ENCODE measurements around the gene NPDC1.

NPDC1 gene

DNA sequence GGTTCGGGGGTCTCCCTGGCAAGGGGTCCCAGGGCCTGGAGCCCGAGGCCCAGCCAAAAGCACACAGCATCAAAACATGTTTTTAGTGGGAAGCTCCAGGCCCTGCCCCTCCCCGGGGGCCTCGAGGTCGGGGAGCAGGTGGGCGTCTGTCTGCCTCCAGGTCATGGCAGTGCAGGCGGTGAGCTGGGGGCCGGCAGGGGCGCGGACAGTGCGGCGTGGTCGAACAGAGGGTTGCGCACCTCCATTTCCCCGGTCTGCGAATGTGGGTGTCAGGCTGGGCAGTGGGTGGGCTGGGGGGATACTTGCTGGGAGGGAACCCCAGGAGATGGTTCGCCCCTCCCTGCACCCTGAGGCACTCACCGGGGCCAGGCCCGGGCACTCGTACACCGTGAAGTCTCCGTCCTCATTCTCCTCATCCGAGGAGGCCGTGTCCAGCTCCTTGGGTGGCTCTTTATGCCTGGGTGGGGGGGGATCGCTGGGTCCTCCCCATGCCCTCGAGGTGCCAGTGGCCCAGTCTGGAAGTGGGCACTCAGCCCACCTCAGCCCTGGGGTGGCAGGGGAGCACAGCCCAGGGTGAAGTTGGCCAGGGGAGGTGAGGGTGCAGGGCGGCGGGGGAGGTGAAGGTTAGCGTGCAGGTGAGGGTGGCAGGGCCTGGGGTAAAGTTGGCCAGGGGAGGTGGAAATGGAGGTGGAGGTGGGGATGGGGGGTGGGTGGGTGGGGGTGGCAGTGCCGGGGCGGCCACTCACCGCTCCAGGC, 6.2 kb downstream of the NPDC1 start:
- no peak overlapping the region for H3K27ac ChIP-seq (ENCODE audit: poor library complexity, severe bottlenecking)
- peaks cover 9% of the 10 kb centered on the region for H3K36me3 ChIP-seq (ENCODE audit: low read depth)
- TF ChIP-seq, protein P1, sequence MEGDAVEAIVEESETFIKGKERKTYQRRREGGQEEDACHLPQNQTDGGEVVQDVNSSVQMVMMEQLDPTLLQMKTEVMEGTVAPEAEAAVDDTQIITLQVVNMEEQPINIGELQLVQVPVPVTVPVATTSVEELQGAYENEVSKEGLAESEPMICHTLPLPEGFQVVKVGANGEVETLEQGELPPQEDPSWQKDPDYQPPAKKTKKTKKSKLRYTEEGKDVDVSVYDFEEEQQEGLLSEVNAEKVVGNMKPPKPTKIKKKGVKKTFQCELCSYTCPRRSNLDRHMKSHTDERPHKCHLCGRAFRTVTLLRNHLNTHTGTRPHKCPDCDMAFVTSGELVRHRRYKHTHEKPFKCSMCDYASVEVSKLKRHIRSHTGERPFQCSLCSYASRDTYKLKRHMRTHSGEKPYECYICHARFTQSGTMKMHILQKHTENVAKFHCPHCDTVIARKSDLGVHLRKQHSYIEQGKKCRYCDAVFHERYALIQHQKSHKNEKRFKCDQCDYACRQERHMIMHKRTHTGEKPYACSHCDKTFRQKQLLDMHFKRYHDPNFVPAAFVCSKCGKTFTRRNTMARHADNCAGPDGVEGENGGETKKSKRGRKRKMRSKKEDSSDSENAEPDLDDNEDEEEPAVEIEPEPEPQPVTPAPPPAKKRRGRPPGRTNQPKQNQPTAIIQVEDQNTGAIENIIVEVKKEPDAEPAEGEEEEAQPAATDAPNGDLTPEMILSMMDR (IDR thresholded peaks at IDR 0.05; ENCODE audit: poor library complexity, severe bottlenecking), result no peak
- DNase-seq (ENCODE audit: low spot score) (no peak), ATAC-seq (ENCODE audit: low read depth) (no peak)
- no peaks in the 10 kb centered on the region for H3K27me3 ChIP-seq (ENCODE audit: insufficient read depth, poor library complexity, severe bottlenecking)
- H3K9me3 ChIP-seq (ENCODE audit: severe bottlenecking), result no peaks in the 10 kb centered on the region
- H3K4me3 ChIP-seq (ENCODE audit: severe bottlenecking), result no peak overlapping the region
- H3K4me1 ChIP-seq (ENCODE audit: insufficient read depth, poor library complexity, severe bottlenecking), result peaks cover under 1% of the 10 kb centered on the region

- Histone ChIP-seq H3K9me3 (ENCODE audit: severe bottlenecking) (no peaks in the 10 kb centered on the region), H3K4me3 (ENCODE audit: severe bottlenecking) (no peak overlapping the region), H3K27me3 (ENCODE audit: insufficient read depth, poor library complexity, severe bottlenecking) (no peaks in the 10 kb centered on the region), H3K4me1 (ENCODE audit: insufficient read depth, poor library complexity, severe bottlenecking) (peaks cover 4% of the 10 kb centered on the region), H3K36me3 (ENCODE audit: low read depth) (peaks cover 9% of the 10 kb centered on the region), H3K27ac (ENCODE audit: poor library complexity, severe bottlenecking) (no peak overlapping the region)
- TF ChIP-seq, protein P1 (IDR thresholded peaks at IDR 0.05; ENCODE audit: poor library complexity, severe bottlenecking), result no peak
- no peak for ATAC-seq (ENCODE audit: low read depth)
- DNase-seq (ENCODE audit: low spot score), result no peak
Measured at GRCh38 chr9:137038916-137039315, 7.1 kb downstream of the NPDC1 start.

GRCh38 chr9:137037483-137037882, 8.5 kb downstream of the NPDC1 start:
- peaks cover 9% of the 10 kb centered on the region for H3K36me3 ChIP-seq (ENCODE audit: low read depth)
- H3K4me3 ChIP-seq (ENCODE audit: severe bottlenecking), result no peak overlapping the region
- H3K27me3 ChIP-seq (ENCODE audit: insufficient read depth, poor library complexity, severe bottlenecking), result no peaks in the 10 kb centered on the region
- ATAC-seq (ENCODE audit: low read depth), result no peak
- TF ChIP-seq, protein P1 (IDR thresholded peaks at IDR 0.05; ENCODE audit: poor library complexity, severe bottlenecking), result no peak
- no peak overlapping the region for H3K27ac ChIP-seq (ENCODE audit: poor library complexity, severe bottlenecking)
- peaks cover 4% of the 10 kb centered on the region for H3K4me1 ChIP-seq (ENCODE audit: insufficient read depth, poor library complexity, severe bottlenecking)
- no peak for DNase-seq (ENCODE audit: low spot score)
- no peaks in the 10 kb centered on the region for H3K9me3 ChIP-seq (ENCODE audit: severe bottlenecking)

GRCh38 chr9:137037035-137037434, 8.9 kb downstream of the NPDC1 start:
- H3K4me3 ChIP-seq (ENCODE audit: severe bottlenecking), result no peak overlapping the region
- no peaks in the 10 kb centered on the region for H3K9me3 ChIP-seq (ENCODE audit: severe bottlenecking)
- ATAC-seq (ENCODE audit: low read depth) (no peak), DNase-seq (ENCODE audit: low spot score) (no peak)
- H3K4me1 ChIP-seq (ENCODE audit: insufficient read depth, poor library complexity, severe bottlenecking), result peaks cover 4% of the 10 kb centered on the region
- TF ChIP-seq, protein P1 (IDR thresholded peaks at IDR 0.05; ENCODE audit: poor library complexity, severe bottlenecking), result no peak
- no peaks in the 10 kb centered on the region for H3K27me3 ChIP-seq (ENCODE audit: insufficient read depth, poor library complexity, severe bottlenecking)
- H3K36me3 ChIP-seq (ENCODE audit: low read depth), result peaks cover 9% of the 10 kb centered on the region
- no peak overlapping the region for H3K27ac ChIP-seq (ENCODE audit: poor library complexity, severe bottlenecking)

DNA sequence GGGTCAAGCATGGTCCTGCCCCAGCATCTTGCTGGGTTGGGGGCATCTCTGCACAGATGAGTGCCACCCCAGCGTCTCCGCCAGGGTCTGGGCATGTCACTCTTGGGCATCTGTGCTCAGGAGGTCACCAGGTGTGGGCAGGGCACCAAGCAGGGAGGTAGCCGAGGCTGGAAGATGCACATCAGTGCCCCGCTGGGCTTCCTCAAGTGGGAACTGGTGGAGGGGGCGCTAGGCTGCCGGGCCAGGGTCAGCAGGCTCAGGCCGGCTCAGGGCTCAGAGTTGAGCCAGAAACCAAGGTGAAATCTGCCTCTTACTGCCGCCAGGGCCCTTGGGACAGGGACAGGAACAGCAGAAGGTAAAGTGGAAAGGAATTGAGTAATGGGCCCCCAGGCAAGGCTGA, 10.0 kb downstream of the NPDC1 start:
- H3K27me3 ChIP-seq (ENCODE audit: insufficient read depth, poor library complexity, severe bottlenecking), result no peaks in the 10 kb centered on the region
- no peaks in the 10 kb centered on the region for H3K9me3 ChIP-seq (ENCODE audit: severe bottlenecking)
- peaks cover 4% of the 10 kb centered on the region for H3K4me1 ChIP-seq (ENCODE audit: insufficient read depth, poor library complexity, severe bottlenecking)
- no peak for ATAC-seq (ENCODE audit: low read depth)
- DNase-seq (ENCODE audit: low spot score), result no peak
- peaks cover 9% of the 10 kb centered on the region for H3K36me3 ChIP-seq (ENCODE audit: low read depth)
- TF ChIP-seq, protein P1 (IDR thresholded peaks at IDR 0.05; ENCODE audit: poor library complexity, severe bottlenecking), result no peak
- H3K4me3 ChIP-seq (ENCODE audit: severe bottlenecking), result no peak overlapping the region
- no peak overlapping the region for H3K27ac ChIP-seq (ENCODE audit: poor library complexity, severe bottlenecking)
